A172 (cell line): Measurements from ENCODE around the gene TRANK1. TPM values are rescaled to one million over a fixed set of nuclear protein-coding genes. Genes with fewer than 3 reads are reported as not detected.
"Not testable (repeated sequence)": the region's sequence is repeated elsewhere in the genome, so short reads cannot be mapped to it uniquely, and the experiment has no call there.

Experiments
- DNase-seq: peaks from one replicate; pipeline ENCODE4 v3.0.0-alpha.2; 2015; ENCODE audit warnings: low spot score
- total RNA-seq: library from RNA; depleted of rRNA; stranded (reverse); fragments of >200 nt; shearing (Covaris generic); gene quantifications from 2 replicates; pipeline ENCODE4 v1.2.3, GENCODE V29; 2014

TRANK1 gene
- total RNA-seq, 1 experiment from 2014 or later = 3.8 TPM

- DNase-seq = peak; percentile 76
Observed at GRCh38 chr3:36957862-36958686, 13.2 kb upstream of the TRANK1 start.

GRCh38 chr3:36957063-36957462 lies 12.2 kb upstream of the TRANK1 start:
- DNase-seq = no peak

GRCh38 chr3:36956155-36956554 lies 11.3 kb upstream of the TRANK1 start:
- no peak for DNase-seq

GRCh38 chr3:36954452-36955134 lies 9.7 kb upstream of the TRANK1 start:
- DNase-seq = no peak

DNA sequence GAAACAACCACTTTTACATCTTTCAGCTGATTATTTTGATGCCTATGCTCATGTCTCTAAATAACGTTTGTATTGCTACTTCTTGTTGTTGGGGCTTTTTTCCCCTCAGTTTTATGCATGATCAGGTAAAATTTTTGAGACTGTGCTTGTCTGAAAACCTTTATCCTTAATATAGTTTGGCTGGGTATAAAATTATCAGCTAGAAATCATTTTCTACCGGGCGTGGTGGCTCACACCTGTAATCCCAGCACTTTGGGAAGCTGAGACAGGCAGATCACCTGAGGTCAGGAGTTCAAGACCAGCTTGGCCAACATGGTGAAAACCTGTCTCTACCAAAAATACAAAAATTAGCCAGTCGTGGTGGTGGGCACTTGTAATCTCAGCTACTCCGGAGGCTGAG lies 3.0 kb upstream of the TRANK1 start:
- not testable (repeated sequence) for DNase-seq

- no peak for DNase-seq
Observed at GRCh38 chr3:36945333-36945980, 603 bp upstream of the TRANK1 start.

GRCh38 chr3:36944012-36944640 lies 728 bp downstream of the TRANK1 start:
- DNase-seq = no peak

DNA sequence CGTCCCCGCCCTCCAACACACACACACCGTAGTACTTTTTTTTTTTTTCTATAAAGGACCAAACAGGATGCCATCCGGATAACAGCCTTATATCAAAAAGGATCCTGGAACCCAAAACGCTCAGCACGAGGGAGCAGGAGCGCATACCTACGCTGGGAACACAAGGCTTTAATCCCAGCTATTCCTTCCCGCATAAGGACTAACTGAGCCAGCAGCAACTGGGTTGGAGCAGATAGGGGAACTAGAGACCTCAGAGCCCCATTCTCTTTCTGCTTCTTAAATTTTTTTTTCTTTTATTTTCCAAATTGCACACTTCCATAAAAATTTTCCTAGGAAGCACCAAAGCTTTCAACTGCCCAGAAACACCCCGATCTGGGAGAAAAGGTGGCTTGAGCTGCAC lies 1.3 kb downstream of the TRANK1 start:
- no peak for DNase-seq

DNA sequence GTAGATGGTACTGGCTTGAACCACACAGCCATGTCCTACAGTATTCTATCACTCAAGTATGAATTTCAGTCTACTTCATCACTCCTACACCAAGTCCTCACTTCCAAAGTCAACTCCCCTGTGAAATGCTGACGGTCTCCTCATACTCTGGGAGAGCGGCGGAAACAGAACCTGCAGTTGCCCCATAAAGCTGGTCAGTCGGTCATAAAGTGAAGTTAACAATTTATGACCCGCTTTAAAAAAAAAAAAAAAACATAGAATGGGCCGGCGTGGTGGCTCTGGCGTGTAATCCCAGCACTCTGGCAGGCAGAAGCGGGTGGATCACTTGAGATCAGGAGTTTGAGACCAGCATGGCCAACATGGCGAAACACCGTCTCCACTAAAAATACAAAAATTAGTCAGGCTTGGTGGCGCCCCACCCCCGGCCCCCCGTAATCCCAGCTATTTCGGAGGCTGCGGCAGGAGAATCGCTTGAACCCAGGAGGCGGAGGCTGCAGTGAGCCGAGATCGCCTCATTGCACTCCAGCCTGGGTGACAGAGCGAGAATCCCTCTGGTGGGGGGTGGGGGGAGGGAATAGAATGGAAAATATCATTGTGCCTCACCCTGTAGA lies 2.1 kb downstream of the TRANK1 start:
- no peak for DNase-seq

GRCh38 chr3:36941658-36942057 lies 3.2 kb downstream of the TRANK1 start:
- DNase-seq = peak; percentile 19

- DNase-seq = no peak
Observed at GRCh38 chr3:36941162-36941561, 3.7 kb downstream of the TRANK1 start.

GRCh38 chr3:36937492-36937891 lies 7.4 kb downstream of the TRANK1 start:
- no peak for DNase-seq

- no peak for DNase-seq
Observed at GRCh38 chr3:36933540-36934296, 11.1 kb downstream of the TRANK1 start.

DNA sequence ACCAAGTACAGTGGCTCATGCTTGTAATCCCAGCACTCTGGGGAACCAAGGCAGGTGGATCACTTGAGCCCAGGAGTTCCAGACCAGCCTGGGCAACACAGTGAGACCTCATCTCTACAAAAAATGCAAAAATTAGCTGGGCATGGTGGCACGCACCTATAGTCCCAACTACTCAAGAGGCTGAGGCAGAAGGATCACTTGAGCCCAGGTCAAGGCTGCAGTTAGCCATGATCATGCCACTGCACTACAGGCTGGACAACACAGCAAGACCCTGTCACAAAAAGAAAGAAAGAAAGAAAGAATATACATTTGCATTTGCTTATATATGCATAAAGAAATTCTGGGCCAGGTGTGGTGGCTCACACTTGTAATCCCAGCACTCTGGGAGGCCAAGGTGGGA lies 13.4 kb downstream of the TRANK1 start:
- DNase-seq = not testable (repeated sequence)

- DNase-seq = no peak
Observed at GRCh38 chr3:36928220-36928619, 16.6 kb downstream of the TRANK1 start.

DNA sequence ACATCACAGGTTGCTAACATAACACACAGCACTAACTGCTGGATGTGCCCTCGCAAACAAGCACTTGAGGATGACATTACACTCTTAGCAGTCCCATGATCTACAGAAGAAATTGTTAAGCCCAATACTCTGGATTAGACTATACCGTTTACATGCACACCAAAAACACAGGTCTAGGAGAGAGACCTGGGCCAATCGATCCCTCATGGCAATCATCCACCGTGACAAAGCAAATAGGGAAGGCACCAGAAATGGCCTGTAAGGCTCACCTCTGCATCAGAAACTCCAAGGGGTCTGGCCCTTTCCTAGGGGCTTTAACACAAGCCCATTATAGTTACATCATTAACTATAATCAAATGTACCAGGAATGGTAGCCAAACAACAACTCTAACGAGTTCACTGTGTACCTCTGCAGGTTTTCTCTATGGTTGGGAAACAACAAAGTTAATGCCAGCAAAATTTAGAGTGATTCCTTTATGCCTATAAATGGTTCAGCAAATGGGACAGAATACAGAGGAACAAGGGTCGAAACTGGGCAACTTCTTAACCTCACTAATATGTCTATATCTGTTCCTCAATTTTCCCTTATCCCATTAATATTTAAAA lies 18.5 kb downstream of the TRANK1 start:
- no peak for DNase-seq

- no peak for DNase-seq
Observed at GRCh38 chr3:36924744-36925521, 19.9 kb downstream of the TRANK1 start.

GRCh38 chr3:36923981-36924743 lies 20.7 kb downstream of the TRANK1 start:
- no peak for DNase-seq

GRCh38 chr3:36923523-36923943 lies 21.3 kb downstream of the TRANK1 start:
- DNase-seq = no peak
